SK-N-SH (cell line): ENCODE data around the gene NOX4.
"Not testable (repeated sequence)": the region's sequence is repeated elsewhere in the genome, so short reads cannot be mapped to it uniquely, and the experiment has no call there.

Experiments used
- EP300 ChIP-seq, 2 experiments: IDR thresholded peaks; 2 replicates each; pipeline versions ENCODE4 v1.4.0 to v1.6.1; 2012; ENCODE audit warnings: borderline replicate concordance in 1 of 2, low read depth in 1 of 2, low read length in 1 of 2
- RCOR1 ChIP-seq: fragments of 150-350 bp; IDR thresholded peaks from 2 replicates; pipeline ENCODE4 v1.6.1; 2017; ENCODE audit warnings: antibody characterized with exemption, low read length
- TF ChIP-seq, protein P1 (sequence below): fragments of 200-600 bp; sonication (generic); IDR thresholded peaks from 2 replicates; pipeline ENCODE4 v1.6.1; 2017; ENCODE audit warnings: antibody characterized with exemption, mild to moderate bottlenecking, moderate library complexity

DNA sequence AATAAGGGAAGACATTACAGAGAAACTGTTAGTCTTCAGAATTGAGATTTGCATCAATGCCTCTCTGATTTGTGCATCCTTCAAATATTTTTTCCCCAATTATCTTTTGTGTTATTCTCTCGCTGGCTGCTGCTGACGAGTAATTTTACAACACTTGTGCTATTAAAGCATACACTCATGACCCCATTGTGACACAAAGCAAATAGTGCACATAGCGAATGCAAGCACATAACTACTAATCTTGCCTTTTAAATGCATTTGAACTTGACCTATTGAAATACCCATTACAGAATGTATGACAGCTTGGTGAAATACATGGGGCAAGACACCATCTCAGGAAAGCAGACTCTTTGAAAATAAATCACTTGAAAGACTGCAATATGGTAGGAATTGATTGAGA, 180.6 kb downstream of the NOX4 start:
- TF ChIP-seq, protein P1, sequence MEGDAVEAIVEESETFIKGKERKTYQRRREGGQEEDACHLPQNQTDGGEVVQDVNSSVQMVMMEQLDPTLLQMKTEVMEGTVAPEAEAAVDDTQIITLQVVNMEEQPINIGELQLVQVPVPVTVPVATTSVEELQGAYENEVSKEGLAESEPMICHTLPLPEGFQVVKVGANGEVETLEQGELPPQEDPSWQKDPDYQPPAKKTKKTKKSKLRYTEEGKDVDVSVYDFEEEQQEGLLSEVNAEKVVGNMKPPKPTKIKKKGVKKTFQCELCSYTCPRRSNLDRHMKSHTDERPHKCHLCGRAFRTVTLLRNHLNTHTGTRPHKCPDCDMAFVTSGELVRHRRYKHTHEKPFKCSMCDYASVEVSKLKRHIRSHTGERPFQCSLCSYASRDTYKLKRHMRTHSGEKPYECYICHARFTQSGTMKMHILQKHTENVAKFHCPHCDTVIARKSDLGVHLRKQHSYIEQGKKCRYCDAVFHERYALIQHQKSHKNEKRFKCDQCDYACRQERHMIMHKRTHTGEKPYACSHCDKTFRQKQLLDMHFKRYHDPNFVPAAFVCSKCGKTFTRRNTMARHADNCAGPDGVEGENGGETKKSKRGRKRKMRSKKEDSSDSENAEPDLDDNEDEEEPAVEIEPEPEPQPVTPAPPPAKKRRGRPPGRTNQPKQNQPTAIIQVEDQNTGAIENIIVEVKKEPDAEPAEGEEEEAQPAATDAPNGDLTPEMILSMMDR, result not testable (repeated sequence)
- TF ChIP-seq EP300 (IDR thresholded peaks at IDR 0.05; ENCODE audit: borderline replicate concordance in 1 of 2, low read depth in 1 of 2, low read length in 1 of 2); RCOR1: not testable (repeated sequence)
